SK-N-SH treated with all-trans-retinoic acid at 6 μM for 48 hours (cell line): ENCODE data around the gene RAB31.
"Not testable (repeated sequence)": the region's sequence is repeated elsewhere in the genome, so short reads cannot be mapped to it uniquely, and the experiment has no call there.

ENCODE experiments used
- ATAC-seq: fragments of 200-7000 bp; cut with Tn5 transposase; 3 replicates; pipeline ENCODE4 v1.9.1; 2020; ENCODE audit warnings: mild to moderate bottlenecking, moderate library complexity
- ARNTL ChIP-seq: fragments of 450-650 bp; formaldehyde crosslinking; IDR thresholded peaks from 2 replicates; pipeline ENCODE4 v1.5.0; 2020; ENCODE audit warnings: low read depth, mild to moderate bottlenecking, moderate library complexity, borderline replicate concordance
- BACH2 ChIP-seq: fragments of 250-450 bp; sonication (Bioruptor Pico); IDR thresholded peaks from 2 replicates; pipeline ENCODE4 v1.9.0; 2021; ENCODE audit warnings: mild to moderate bottlenecking, borderline replicate concordance
- CSDC2 ChIP-seq: fragments of 250-450 bp; sonication (Bioruptor Pico); IDR thresholded peaks from 2 replicates; pipeline ENCODE4 v1.5.0; 2020; ENCODE audit warnings: mild to moderate bottlenecking, moderate library complexity
- ESRRG ChIP-seq: fragments of 250-450 bp; sonication (Bioruptor Pico); IDR thresholded peaks from 2 replicates; pipeline ENCODE4 v1.6.1; 2021; ENCODE audit warnings: mild to moderate bottlenecking
- GLIS3 ChIP-seq: fragments of 250-450 bp; sonication (Bioruptor Pico); IDR thresholded peaks from 2 replicates; pipeline ENCODE4 v1.5.0; 2020; ENCODE audit warnings: mild to moderate bottlenecking, moderate library complexity
- ISL1 ChIP-seq: fragments of 250-450 bp; sonication (Bioruptor Pico); IDR thresholded peaks from 2 replicates; pipeline ENCODE4 v2.1.2; 2022; ENCODE audit warnings: mild to moderate bottlenecking, moderate library complexity
- OSR1 ChIP-seq: fragments of 250-450 bp; sonication (Bioruptor Pico); IDR thresholded peaks from 2 replicates; pipeline ENCODE4 v1.8.0; 2022; ENCODE audit warnings: moderate library complexity, mild to moderate bottlenecking, inconsistent platforms
- POU6F1 ChIP-seq: fragments of 250-450 bp; sonication (Bioruptor Pico); IDR thresholded peaks from 2 replicates; pipeline ENCODE4 v1.8.0; 2021; ENCODE audit warnings: low read depth, mild to moderate bottlenecking, moderate library complexity, borderline replicate concordance
- PPARA ChIP-seq: fragments of 250-450 bp; sonication (Bioruptor Pico); IDR thresholded peaks from 2 replicates; pipeline ENCODE4 v1.5.0; 2020; ENCODE audit warnings: mild to moderate bottlenecking, borderline replicate concordance
- SNAI2 ChIP-seq: fragments of 250-450 bp; sonication (Bioruptor Pico); IDR thresholded peaks from 2 replicates; pipeline ENCODE4 v1.5.0; 2020; ENCODE audit warnings: mild to moderate bottlenecking, moderate library complexity
- TCF4 ChIP-seq: fragments of 250-450 bp; sonication (Bioruptor Pico); IDR thresholded peaks from 2 replicates; pipeline ENCODE4 v1.8.0; 2021; ENCODE audit warnings: mild to moderate bottlenecking, moderate library complexity, borderline replicate concordance
- TOX ChIP-seq: fragments of 250-450 bp; sonication (Bioruptor Pico); IDR thresholded peaks from 2 replicates; pipeline ENCODE4 v1.8.0; 2021; ENCODE audit warnings: mild to moderate bottlenecking, moderate library complexity, borderline replicate concordance
- ZC3H10 ChIP-seq: fragments of 250-450 bp; sonication (Bioruptor Pico); IDR thresholded peaks from 2 replicates; pipeline ENCODE4 v1.5.1; 2021; ENCODE audit warnings: mild to moderate bottlenecking, moderate library complexity
- ZFP3 ChIP-seq: fragments of 250-450 bp; sonication (Bioruptor Pico); IDR thresholded peaks from 2 replicates; pipeline ENCODE4 v1.5.0; 2020; ENCODE audit warnings: mild to moderate bottlenecking, moderate library complexity
- ZNF565 ChIP-seq: fragments of 450-650 bp; formaldehyde crosslinking; conservative IDR thresholded peaks from 2 replicates; pipeline ENCODE4 v1.5.0; 2020; ENCODE audit warnings: low read depth, mild to moderate bottlenecking, moderate library complexity
- ZNF70 ChIP-seq: fragments of 450-650 bp; formaldehyde crosslinking; IDR thresholded peaks from 2 replicates; pipeline ENCODE4 v1.5.0; 2020; ENCODE audit warnings: mild to moderate bottlenecking, moderate library complexity
- ZNF8 ChIP-seq: fragments of 450-650 bp; formaldehyde crosslinking; IDR thresholded peaks from 2 replicates; pipeline ENCODE4 v1.5.0; 2020; ENCODE audit warnings: mild to moderate bottlenecking, moderate library complexity
- TF ChIP-seq, protein P1 (sequence below): fragments of 250-450 bp; sonication (Bioruptor Pico); IDR thresholded peaks from 2 replicates; pipeline ENCODE4 v1.5.0; 2020; ENCODE audit warnings: mild to moderate bottlenecking, moderate library complexity

The RAB31 gene

GRCh38 chr18:9890957-9891356, 182.9 kb downstream of the RAB31 start:
- peak; percentile 28; the same call in 1 of the 3 replicates for ATAC-seq
- TF ChIP-seq GLIS3 (CRISPR knock-in tag) (no peak), ZNF70 (CRISPR knock-in tag) (no peak), CSDC2 (no peak)
- TF ChIP-seq, protein P1, sequence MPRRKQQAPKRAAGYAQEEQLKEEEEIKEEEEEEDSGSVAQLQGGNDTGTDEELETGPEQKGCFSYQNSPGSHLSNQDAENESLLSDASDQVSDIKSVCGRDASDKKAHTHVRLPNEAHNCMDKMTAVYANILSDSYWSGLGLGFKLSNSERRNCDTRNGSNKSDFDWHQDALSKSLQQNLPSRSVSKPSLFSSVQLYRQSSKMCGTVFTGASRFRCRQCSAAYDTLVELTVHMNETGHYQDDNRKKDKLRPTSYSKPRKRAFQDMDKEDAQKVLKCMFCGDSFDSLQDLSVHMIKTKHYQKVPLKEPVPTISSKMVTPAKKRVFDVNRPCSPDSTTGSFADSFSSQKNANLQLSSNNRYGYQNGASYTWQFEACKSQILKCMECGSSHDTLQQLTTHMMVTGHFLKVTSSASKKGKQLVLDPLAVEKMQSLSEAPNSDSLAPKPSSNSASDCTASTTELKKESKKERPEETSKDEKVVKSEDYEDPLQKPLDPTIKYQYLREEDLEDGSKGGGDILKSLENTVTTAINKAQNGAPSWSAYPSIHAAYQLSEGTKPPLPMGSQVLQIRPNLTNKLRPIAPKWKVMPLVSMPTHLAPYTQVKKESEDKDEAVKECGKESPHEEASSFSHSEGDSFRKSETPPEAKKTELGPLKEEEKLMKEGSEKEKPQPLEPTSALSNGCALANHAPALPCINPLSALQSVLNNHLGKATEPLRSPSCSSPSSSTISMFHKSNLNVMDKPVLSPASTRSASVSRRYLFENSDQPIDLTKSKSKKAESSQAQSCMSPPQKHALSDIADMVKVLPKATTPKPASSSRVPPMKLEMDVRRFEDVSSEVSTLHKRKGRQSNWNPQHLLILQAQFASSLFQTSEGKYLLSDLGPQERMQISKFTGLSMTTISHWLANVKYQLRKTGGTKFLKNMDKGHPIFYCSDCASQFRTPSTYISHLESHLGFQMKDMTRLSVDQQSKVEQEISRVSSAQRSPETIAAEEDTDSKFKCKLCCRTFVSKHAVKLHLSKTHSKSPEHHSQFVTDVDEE (CRISPR knock-in tag): no peak

DNA sequence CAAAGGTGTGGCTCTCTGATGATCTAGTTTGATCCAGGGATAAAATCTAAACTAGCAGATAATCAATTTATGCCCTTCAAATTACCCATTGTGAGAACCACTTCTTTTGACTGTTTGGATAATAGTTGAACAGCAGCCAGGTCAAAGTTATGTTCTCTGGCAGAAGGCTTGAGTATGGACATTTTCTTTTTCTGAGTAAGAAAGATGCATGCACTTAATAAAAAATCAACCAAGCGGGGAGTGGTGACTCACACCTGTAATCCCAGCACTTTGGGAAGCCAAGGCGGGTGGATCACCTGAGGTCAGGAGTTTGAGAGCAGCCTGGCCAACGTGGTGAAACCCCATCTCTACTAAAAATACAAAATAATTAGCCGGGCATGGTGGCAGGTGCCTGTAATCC, 183.4 kb downstream of the RAB31 start:
- ATAC-seq: peak; percentile 53
- TF ChIP-seq ISL1 (CRISPR knock-in tag): peak; percentile 75

- TF ChIP-seq CSDC2 (no peak), SNAI2 (CRISPR knock-in tag) (no peak)
- TF ChIP-seq, protein P1 (CRISPR knock-in tag): no peak
- ATAC-seq: no peak
Observed at GRCh38 chr18:9894454-9895068, 186.5 kb downstream of the RAB31 start.

GRCh38 chr18:9897129-9897528, 189.0 kb downstream of the RAB31 start:
- TF ChIP-seq ZNF565 (CRISPR knock-in tag) (no peak), ZNF70 (CRISPR knock-in tag) (no peak), ESRRG (no peak), OSR1 (no peak), ARNTL (no peak), BACH2 (CRISPR knock-in tag) (no peak), TCF4 (CRISPR knock-in tag) (no peak), TOX (CRISPR knock-in tag) (no peak), CSDC2 (no peak), PPARA (no peak), POU6F1 (no peak), ZFP3 (CRISPR knock-in tag) (no peak), ISL1 (CRISPR knock-in tag) (no peak), ZNF8 (no peak), GLIS3 (CRISPR knock-in tag) (no peak), SNAI2 (CRISPR knock-in tag) (no peak), ZC3H10 (CRISPR knock-in tag) (no peak)
- TF ChIP-seq, protein P1 (CRISPR knock-in tag): no peak
- no peak for ATAC-seq

DNA sequence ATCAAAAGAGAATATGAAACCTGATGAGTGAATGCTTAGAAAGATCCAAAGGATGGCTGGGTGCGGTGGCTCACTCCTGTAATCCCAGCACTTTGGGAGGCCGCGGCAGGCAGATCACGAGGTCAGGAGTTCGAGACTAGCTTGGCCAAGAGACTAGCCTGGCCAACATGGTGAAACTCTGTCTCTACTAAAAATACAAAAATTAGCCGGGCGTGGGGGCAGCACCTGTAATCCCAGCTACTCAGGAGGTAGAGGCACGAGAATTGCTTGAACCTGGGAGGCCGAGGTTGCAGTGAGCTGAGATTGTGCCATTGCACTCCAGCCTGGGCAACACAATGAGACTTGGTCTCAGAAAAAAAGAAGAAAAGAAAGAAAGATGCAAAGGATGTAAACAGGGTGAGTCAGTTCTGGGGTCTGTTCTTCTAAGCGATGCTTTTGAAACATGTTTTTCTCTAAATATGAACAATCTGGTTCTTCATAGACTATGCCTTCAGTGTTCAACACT, 189.7 kb downstream of the RAB31 start:
- not testable (repeated sequence) for ATAC-seq
